ENCODE results near the gene FAM156B. TPM values are rescaled to one million over a fixed set of nuclear protein-coding genes. Genes with fewer than 3 reads are reported as not detected.
A peak's percentile ranks its signal among the peaks of the same experiment; 100 is the strongest.
"Not testable (repeated sequence)": the region's sequence is repeated elsewhere in the genome, so short reads cannot be mapped to it uniquely, and the experiment has no call there.

The FAM156B gene, protein sequence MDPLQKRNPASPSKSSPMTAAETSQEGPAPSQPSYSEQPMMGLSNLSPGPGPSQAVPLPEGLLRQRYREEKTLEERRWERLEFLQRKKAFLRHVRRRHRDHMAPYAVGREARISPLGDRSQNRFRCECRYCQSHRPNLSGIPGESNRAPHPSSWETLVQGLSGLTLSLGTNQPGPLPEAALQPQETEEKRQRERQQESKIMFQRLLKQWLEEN
- total RNA-seq (2022) (18.0 and 21.5 TPM in 2 replicates), Bru-seq, nascent RNA (percentile 26 among the genes with signal in this experiment), BruChase-seq, experiment 1, labeled RNA remaining after a 2-hour chase (percentile 21 among the genes with signal in this experiment), BruChase-seq, experiment 2, labeled RNA remaining after a 6-hour chase (percentile 24 among the genes with signal in this experiment)
- long read RNA-seq, transcript FAM156B-204 (4 exons, 858 nt) = minor isoform, 6 of 75 reads
- long read RNA-seq, transcript FAM156B-201 (3 exons, 2,537 nt) = major isoform, 24 of 75 reads
- long read RNA-seq, transcript FAM156B-208 (4 exons, 992 nt) = minor isoform, 13 of 75 reads
- long read RNA-seq, transcript FAM156B-203 (4 exons, 2,942 nt) = minor isoform, 5 of 75 reads
- long read RNA-seq, partial matches to known transcripts = 1 of 75 reads
- long read RNA-seq, other reads (novel, unspliced or antisense) = 23 of 75 reads

DNA sequence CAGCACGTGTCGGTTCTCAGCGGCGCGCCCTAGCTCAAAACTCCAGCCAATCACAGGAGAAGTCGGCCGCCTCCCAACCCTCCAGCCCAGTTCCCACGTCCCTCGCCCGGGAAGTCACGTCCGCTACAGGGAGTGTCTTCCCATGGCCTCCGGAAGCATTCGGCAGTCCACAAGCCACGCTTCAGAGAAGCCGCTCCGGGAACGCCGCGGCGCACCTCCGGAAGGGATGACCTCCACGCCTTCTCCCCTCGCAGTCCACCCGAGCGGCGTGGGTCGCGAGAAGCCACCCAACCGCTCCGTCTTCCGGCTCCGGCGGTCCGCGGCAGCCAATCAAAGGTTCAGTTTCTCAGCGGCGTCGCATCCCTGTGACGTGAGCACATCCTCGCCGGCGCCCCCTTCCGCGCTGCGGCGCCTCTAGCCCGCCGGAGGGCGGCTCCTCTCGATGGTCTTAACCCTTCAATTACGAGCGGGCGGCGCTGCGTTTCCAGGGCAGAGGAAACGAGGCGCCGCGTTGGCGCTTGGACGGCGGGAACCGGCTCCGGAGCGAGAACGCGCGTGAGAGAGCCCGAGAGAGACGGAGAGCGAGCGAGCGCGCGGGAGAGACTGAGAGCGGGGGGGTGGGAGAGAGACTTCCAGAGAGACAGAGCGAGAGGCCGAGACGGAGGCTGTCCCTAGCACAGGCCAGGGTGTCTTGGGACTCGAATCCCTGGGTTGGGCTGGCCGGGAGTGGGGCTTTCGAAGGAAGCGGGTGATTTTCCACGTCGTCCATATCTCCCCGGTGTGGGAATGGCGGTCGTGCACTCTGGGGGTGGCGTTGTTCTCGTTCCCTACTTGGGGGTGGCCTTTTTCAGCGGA lies at the start of gene FAM156B:
TSS of gene FAM156B (plus strand) at position 476 of the 855 bp plus-strand sequence. CDS start 9,896 bp downstream, outside the sequence.
- CTCF ChIA-PET; H3K4me3 Mint-ChIP-seq (ENCODE audit: unreplicated experiment); H3K4me1 Mint-ChIP-seq (ENCODE audit: low read depth, unreplicated experiment); H3K4me1 ChIP-seq; DNase-seq; H3K36me3 Mint-ChIP-seq (ENCODE audit: insufficient read depth, unreplicated experiment); H3K9me3 ChIP-seq; H3K27ac Mint-ChIP-seq (ENCODE audit: unreplicated experiment); POLR2A ChIA-PET; H3K27me3 Mint-ChIP-seq (ENCODE audit: insufficient read depth, unreplicated experiment); intact Hi-C loops (cut with micrococcal nuclease; ENCODE audit: unreplicated experiment); BruUV-seq (replicated peaks); H3K27me3 ChIP-seq (replicated peaks; ENCODE audit: control insufficient read depth, insufficient read depth, low read length); H3K9me3 Mint-ChIP-seq (ENCODE audit: unreplicated experiment); H3K36me3 ChIP-seq (ENCODE audit: control insufficient read depth, insufficient read depth, low read length); H3K4me3 ChIP-seq (ENCODE audit: low read depth, low read length): not testable (repeated sequence)

GRCh38 chrX:52852110-52852860 lies 44.8 kb upstream of the FAM156B start:
- Mint-ChIP-seq H3K4me3 (ENCODE audit: unreplicated experiment) (no peak overlapping the region), H3K27ac (ENCODE audit: unreplicated experiment) (no peak overlapping the region), H3K27me3 (ENCODE audit: insufficient read depth, unreplicated experiment) (peaks cover under 1% of the 10 kb centered on the region), H3K36me3 (ENCODE audit: insufficient read depth, unreplicated experiment) (no peaks in the 10 kb centered on the region), H3K9me3 (ENCODE audit: unreplicated experiment) (no peaks in the 10 kb centered on the region), H3K4me1 (ENCODE audit: low read depth, unreplicated experiment) (no peaks in the 10 kb centered on the region)
- Histone ChIP-seq H3K4me1 (no peaks in the 10 kb centered on the region), H3K36me3 (ENCODE audit: control insufficient read depth, insufficient read depth, low read length) (no peaks in the 10 kb centered on the region), H3K4me3 (ENCODE audit: low read depth, low read length) (no peak overlapping the region), H3K27me3 (replicated peaks; ENCODE audit: control insufficient read depth, insufficient read depth, low read length) (no peaks in the 10 kb centered on the region), H3K9me3 (no peaks in the 10 kb centered on the region)
- peak in 1 of 2 experiments; percentile 10 for DNase-seq
- CTCF ChIA-PET = no interaction called here
- TF ChIP-seq, protein P1, sequence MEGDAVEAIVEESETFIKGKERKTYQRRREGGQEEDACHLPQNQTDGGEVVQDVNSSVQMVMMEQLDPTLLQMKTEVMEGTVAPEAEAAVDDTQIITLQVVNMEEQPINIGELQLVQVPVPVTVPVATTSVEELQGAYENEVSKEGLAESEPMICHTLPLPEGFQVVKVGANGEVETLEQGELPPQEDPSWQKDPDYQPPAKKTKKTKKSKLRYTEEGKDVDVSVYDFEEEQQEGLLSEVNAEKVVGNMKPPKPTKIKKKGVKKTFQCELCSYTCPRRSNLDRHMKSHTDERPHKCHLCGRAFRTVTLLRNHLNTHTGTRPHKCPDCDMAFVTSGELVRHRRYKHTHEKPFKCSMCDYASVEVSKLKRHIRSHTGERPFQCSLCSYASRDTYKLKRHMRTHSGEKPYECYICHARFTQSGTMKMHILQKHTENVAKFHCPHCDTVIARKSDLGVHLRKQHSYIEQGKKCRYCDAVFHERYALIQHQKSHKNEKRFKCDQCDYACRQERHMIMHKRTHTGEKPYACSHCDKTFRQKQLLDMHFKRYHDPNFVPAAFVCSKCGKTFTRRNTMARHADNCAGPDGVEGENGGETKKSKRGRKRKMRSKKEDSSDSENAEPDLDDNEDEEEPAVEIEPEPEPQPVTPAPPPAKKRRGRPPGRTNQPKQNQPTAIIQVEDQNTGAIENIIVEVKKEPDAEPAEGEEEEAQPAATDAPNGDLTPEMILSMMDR (IDR thresholded peaks at IDR 0.05; ENCODE audit: insufficient read depth in 1 of 2, low read depth in 1 of 2, low read length in 1 of 2, severe bottlenecking in 1 of 2, unreplicated experiment in 1 of 2) = no peak
- intact Hi-C loops (cut with micrococcal nuclease; ENCODE audit: unreplicated experiment) = no loop called here
- POLR2A ChIA-PET = no interaction called here
- BruUV-seq (replicated peaks) = no TSS peak

- H3K27ac Mint-ChIP-seq (ENCODE audit: unreplicated experiment); POLR2A ChIA-PET; DNase-seq; intact Hi-C loops (cut with micrococcal nuclease; ENCODE audit: unreplicated experiment); H3K9me3 Mint-ChIP-seq (ENCODE audit: unreplicated experiment); H3K4me3 Mint-ChIP-seq (ENCODE audit: unreplicated experiment); BruUV-seq (replicated peaks); H3K4me1 Mint-ChIP-seq (ENCODE audit: low read depth, unreplicated experiment); H3K9me3 ChIP-seq; H3K36me3 Mint-ChIP-seq (ENCODE audit: insufficient read depth, unreplicated experiment); CTCF ChIA-PET; H3K4me1 ChIP-seq; H3K4me3 ChIP-seq (ENCODE audit: low read depth, low read length); H3K36me3 ChIP-seq (ENCODE audit: control insufficient read depth, insufficient read depth, low read length); H3K27me3 Mint-ChIP-seq (ENCODE audit: insufficient read depth, unreplicated experiment); H3K27me3 ChIP-seq (replicated peaks; ENCODE audit: control insufficient read depth, insufficient read depth, low read length): not testable (repeated sequence)
These were observed 40.1 kb upstream of the FAM156B start for GRCh38 chrX:52856991-52857525.

Measured in Caco-2 (cell line).